ENCODE results near the gene KTN1.

GRCh38 chr14:55731311-55731872 lies 151.4 kb downstream of the KTN1 start:
- no peak for TF ChIP-seq POLR2AphosphoS5 (IDR thresholded peaks at IDR 0.05)
- TF ChIP-seq CTCF (IDR thresholded peaks at IDR 0.05) = no peak
- no peak for TF ChIP-seq POLR2A (IDR thresholded peaks at IDR 0.05)

Measured in breast epithelium (tissue), 3 donors.